GM12878 (cell line): Measurements from ENCODE around the gene CRYGA. TPM values are rescaled to one million over a fixed set of nuclear protein-coding genes. Genes with fewer than 3 reads are reported as not detected.

ENCODE experiments used
- ATAC-seq: fragments of 200-7000 bp; cut with Tn5 transposase; 3 replicates; pipeline ENCODE4 v1.9.1; 2020; ENCODE audit warnings: mild to moderate bottlenecking, moderate library complexity
- BruUV-seq: library from RNA; stranded (reverse); fragments of 400-500 nt; replicated peaks from 2 replicates; lab custom pipeline; 2021; lab: Mats Ljungman, UMichigan
- CTCF ChIA-PET: fragments of 300-600 bp; sonication (Branson Sonifier 250); formaldehyde crosslinking; extraction: SDS; loops from one replicate; lab custom pipeline; 2021; ENCODE audit warnings: inconsistent platforms; lab: Yijun Ruan, JAX
- POLR2A ChIA-PET: fragments of 350-600 bp; formaldehyde crosslinking; extraction: SDS; loops from one replicate; lab custom pipeline; 2021; ENCODE audit warnings: inconsistent platforms; lab: Charles Lee
- RAD21 ChIA-PET: fragments of 300-600 bp; sonication (Branson Sonifier 250); formaldehyde crosslinking; loops from one replicate; lab custom pipeline; 2023; ENCODE audit warnings: antibody characterized with exemption; ENCODE audit not compliant: unreplicated experiment; lab: Charles Lee
- SMC1A ChIA-PET: fragments of 300-600 bp; sonication (Branson Sonifier 250); formaldehyde crosslinking; loops from one replicate; lab custom pipeline; 2023; ENCODE audit not compliant: unreplicated experiment, uncharacterized antibody; lab: Charles Lee
- DNase-seq: peaks from one replicate; pipeline ENCODE4 v3.0.0-alpha.2; 2011; ENCODE audit warnings: low read depth, low spot score
- FAIRE-seq: peaks from 3 replicates; lab custom pipeline; 2011; peaks lifted over from hg19 to GRCh38; lab: Jason Lieb, UNC
- H2AFZ ChIP-seq: 2 replicates; pipeline ENCODE4 v1.6.0; 2011; ENCODE audit warnings: low read depth, low read length, control low read depth; ENCODE audit not compliant: control insufficient read depth
- H3K27ac ChIP-seq: 2 replicates; pipeline ENCODE4 v1.5.1; 2011; ENCODE audit warnings: control low read depth; ENCODE audit not compliant: control insufficient read depth, insufficient read depth
- H3K27me3 ChIP-seq, 2 experiments: replicated peaks in 1 of 2; 2 replicates each; pipeline versions ENCODE4 v1.6.0 to v1.6.1; 2011; ENCODE audit warnings: low read length in 1 of 2; ENCODE audit not compliant: control insufficient read depth in 2 of 2, insufficient read depth in 2 of 2
- H3K36me3 ChIP-seq, 2 experiments: 2 replicates each; pipeline ENCODE4 v1.5.1; 2011; ENCODE audit warnings: low read length in 1 of 2; ENCODE audit not compliant: control insufficient read depth in 2 of 2, insufficient read depth in 2 of 2
- H3K4me1 ChIP-seq: 2 replicates; pipeline ENCODE4 v1.6.1; 2011; ENCODE audit warnings: mild to moderate bottlenecking, low read length, moderate library complexity, mixed read lengths; ENCODE audit not compliant: control insufficient read depth, insufficient read depth
- H3K4me2 ChIP-seq: 2 replicates; pipeline ENCODE4 v1.6.0; 2011; ENCODE audit warnings: control low read depth; ENCODE audit not compliant: control insufficient read depth, insufficient read depth
- H3K4me3 ChIP-seq: fragments of 200-600 bp; sonication (generic); 2 replicates; pipeline ENCODE4 v1.5.1; 2016
- H3K79me2 ChIP-seq: 2 replicates; pipeline ENCODE4 v1.6.0; 2011; ENCODE audit warnings: low read length; ENCODE audit not compliant: control insufficient read depth, insufficient read depth
- H3K9ac ChIP-seq: 2 replicates; pipeline ENCODE4 v1.8.0; 2011; ENCODE audit warnings: low read length, control low read depth, mixed read lengths; ENCODE audit not compliant: control insufficient read depth, insufficient read depth
- H3K9me3 ChIP-seq: replicated peaks from 3 replicates; pipeline ENCODE4 v1.5.1; 2011; ENCODE audit warnings: mild to moderate bottlenecking, low read length; ENCODE audit not compliant: control insufficient read depth, insufficient read depth
- H4K20me1 ChIP-seq: 2 replicates; pipeline ENCODE4 v1.6.0; 2011; ENCODE audit not compliant: control insufficient read depth, insufficient read depth
- ATF2 ChIP-seq: IDR thresholded peaks from 2 replicates; pipeline ENCODE4 v1.6.1; 2012; ENCODE audit warnings: low read length, inconsistent platforms
- BCL3 ChIP-seq: IDR thresholded peaks from 2 replicates; pipeline ENCODE4 v1.6.1; 2011; ENCODE audit warnings: borderline replicate concordance, low read depth, mild to moderate bottlenecking, moderate library complexity, low read length; ENCODE audit not compliant: insufficient read depth, poor library complexity, severe bottlenecking
- BCLAF1 ChIP-seq: fragments of 450-650 bp; IDR thresholded peaks from 2 replicates; pipeline ENCODE4 v1.6.1; 2017; ENCODE audit warnings: antibody characterized with exemption, mild to moderate bottlenecking, moderate library complexity
- BMI1 ChIP-seq: fragments of 450-650 bp; IDR thresholded peaks from 2 replicates; pipeline ENCODE4 v1.6.1; 2016; ENCODE audit warnings: mild to moderate bottlenecking, moderate library complexity, borderline replicate concordance
- CTCF ChIP-seq, 3 experiments: IDR thresholded peaks in 2 of 3; conservative IDR thresholded peaks in 1 of 3; 2 replicates each; pipeline ENCODE4 v1.5.1; 2011; ENCODE audit warnings: low read depth in 3 of 3, low read length in 3 of 3, mild to moderate bottlenecking in 3 of 3, control low read depth in 2 of 3, moderate library complexity in 2 of 3, inconsistent platforms in 1 of 3, mixed read lengths in 1 of 3; ENCODE audit not compliant: control insufficient read depth in 2 of 3, insufficient read depth in 1 of 3; ENCODE audit errors: extremely low read depth in 1 of 3
- E2F8 ChIP-seq: fragments of 450-650 bp; IDR thresholded peaks from 2 replicates; pipeline ENCODE4 v1.6.1; 2018; ENCODE audit warnings: mild to moderate bottlenecking, low read depth, moderate library complexity; ENCODE audit not compliant: partially characterized antibody
- REST ChIP-seq: IDR thresholded peaks from 2 replicates; pipeline ENCODE4 v1.6.1; 2012; ENCODE audit warnings: mild to moderate bottlenecking, low read depth, low read length
- RUNX3 ChIP-seq: IDR thresholded peaks from 2 replicates; pipeline ENCODE4 v1.6.1; 2012; ENCODE audit warnings: low read length, inconsistent platforms
- ZNF622 ChIP-seq: fragments of 450-650 bp; IDR thresholded peaks from 2 replicates; pipeline ENCODE4 v1.6.1; 2017; ENCODE audit warnings: mild to moderate bottlenecking, inconsistent platforms
- WGBS: methylation state at CpG from one replicate; pipeline ENCODE4 v1.1.6; 2016; ENCODE audit warnings: low lambda C conversion rate; ENCODE audit not compliant: insufficient replicate concordance, insufficient coverage; ENCODE audit errors: missing lambda C conversion rate; 5-methylcytosine and 5-hydroxymethylcytosine counted together
- in situ Hi-C: fragments of 300-500 bp; cut with MboI; formaldehyde crosslinking; loops from 9 replicates; pipeline ENCODE4 v1.14.3; 2018; ENCODE audit warnings: mixed read lengths
- intact Hi-C: fragments of 100-400 bp; cut with micrococcal nuclease; formaldehyde crosslinking; loops from one replicate; pipeline ENCODE4 v1.14.2; 2022; ENCODE audit not compliant: unreplicated experiment
- polyA plus RNA-seq, 11 experiments: library from polyadenylated mRNA; depleted of rRNA in 4 of 11; unstranded in 6 of 11; stranded (reverse) in 5 of 11; fragments of >200 nt; fragmentation: Nextera tagmentation in 4 of 11; fragmentation: Illumina TruSeq in 1 of 11; extraction: Ambion mirVana in 4 of 11; extraction: Trizol in 1 of 11; gene quantifications; 1 replicate in 1 of 11; 2 replicates in 10 of 11; pipeline versions ENCODE4 v1.2.1 to v1.2.3, GENCODE V29; 2011 to 2016; ENCODE audit warnings: inconsistent platforms in 2 of 11, missing spikeins in 2 of 11, low read depth in 1 of 11
- total RNA-seq, 4 experiments: library from RNA; depleted of rRNA in 3 of 4; stranded (reverse); fragments of >200 nt in 3 of 4; fragmentation: Illumina TruSeq in 1 of 4; extraction: Trizol in 1 of 4; gene quantifications; 2 replicates each; pipeline versions ENCODE4 v1.2.1 to v1.2.3, GENCODE V29; 2013 to 2021

The CRYGA gene
- total and polyA plus RNA-seq, 10 of the 15 experiments (the other 5 are each of a cell fraction or from before 2014, with no cell fraction given) = not detected

GRCh38 chr2:208204166-208204565 lies 40.8 kb upstream of the CRYGA start:
- no peak overlapping the region for H2AFZ ChIP-seq
- ChIA-PET POLR2A (no interaction called here), RAD21 (no interaction called here), SMC1A (no interaction called here), CTCF (no interaction called here)
- ATAC-seq = no peak
- no peak overlapping the region for H3K4me2 ChIP-seq
- no peak for FAIRE-seq
- no peaks in the 10 kb centered on the region for H3K27me3 ChIP-seq
- H3K4me3 ChIP-seq = no peak overlapping the region
- no peaks in the 10 kb centered on the region for H4K20me1 ChIP-seq
- H3K27ac ChIP-seq = no peak overlapping the region
- H3K36me3 ChIP-seq = no peaks in the 10 kb centered on the region
- no peaks in the 10 kb centered on the region for H3K9me3 ChIP-seq
- H3K4me1 ChIP-seq = no peaks in the 10 kb centered on the region
- BruUV-seq = no TSS peak
- WGBS = under 1% methylated on average over 5 of the region's 5 CpGs
- intact Hi-C loops = no loop called here
- no peak for DNase-seq
- H3K79me2 ChIP-seq = no peaks in the 10 kb centered on the region
- no peak overlapping the region for H3K9ac ChIP-seq
- in situ Hi-C loops = no loop called here
- TF ChIP-seq ZNF622 (no peak), BCLAF1 (no peak), REST (no peak), CTCF (IDR thresholded peaks at IDR 0.05 in 2 of 3, conservative IDR thresholded peaks at IDR 0.05 in 1 of 3; ENCODE audit: control insufficient read depth in 2 of 3, extremely low read depth in 1 of 3, insufficient read depth in 1 of 3, low read depth in 3 of 3, low read length in 3 of 3) (no peak), E2F8 (no peak), BCL3 (no peak), RUNX3 (no peak), BMI1 (no peak), ATF2 (no peak)
